H9 (cell line): ENCODE measurements around the gene CEACAM4. TPM values are rescaled to one million over a fixed set of nuclear protein-coding genes. Genes with fewer than 3 reads are reported as not detected.

Experiments
- DNase-seq: peaks from one replicate; pipeline ENCODE4 v3.0.0-alpha.2; 2017
- H2AFZ ChIP-seq: one replicate; pipeline ENCODE4 v1.6.1; 2013; ENCODE audit warnings: mild to moderate bottlenecking, low read length, control low read depth, moderate library complexity
- H2AK5ac ChIP-seq: 2 replicates; pipeline ENCODE4 v1.6.1; 2013; ENCODE audit warnings: low read length, control low read depth, mixed read lengths; ENCODE audit not compliant: insufficient read length
- H2BK120ac ChIP-seq: one replicate; pipeline ENCODE4 v1.6.1; 2013; ENCODE audit warnings: low read depth, mild to moderate bottlenecking, low read length, control low read depth, inconsistent platforms; ENCODE audit not compliant: poor library complexity, severe bottlenecking
- H2BK12ac ChIP-seq: 2 replicates; pipeline ENCODE4 v1.6.1; 2013; ENCODE audit warnings: low read length, control low read depth, mixed read lengths, low read depth; ENCODE audit not compliant: insufficient read length
- H2BK15ac ChIP-seq: 2 replicates; pipeline ENCODE4 v1.6.1; 2013; ENCODE audit warnings: low read depth, low read length, control low read depth
- H2BK20ac ChIP-seq: one replicate; pipeline ENCODE4 v1.6.1; 2013; ENCODE audit warnings: low read depth, mild to moderate bottlenecking, low read length, control low read depth, inconsistent platforms; ENCODE audit not compliant: poor library complexity, severe bottlenecking
- H2BK5ac ChIP-seq: 2 replicates; pipeline ENCODE4 v1.6.1; 2013; ENCODE audit warnings: low read length, control low read depth, mixed read lengths; ENCODE audit not compliant: insufficient read length
- H3K14ac ChIP-seq: 2 replicates; pipeline ENCODE4 v1.6.1; 2013; ENCODE audit warnings: low read length, control low read depth; ENCODE audit not compliant: insufficient read depth
- H3K18ac ChIP-seq: 2 replicates; pipeline ENCODE4 v1.6.1; 2013; ENCODE audit warnings: low read depth, mild to moderate bottlenecking, mixed read lengths, low read length, control low read depth; ENCODE audit not compliant: insufficient read length
- H3K23ac ChIP-seq: 2 replicates; pipeline ENCODE4 v1.6.1; 2013; ENCODE audit warnings: low read length, control low read depth, mixed read lengths, low read depth; ENCODE audit not compliant: insufficient read length
- H3K23me2 ChIP-seq: 2 replicates; pipeline ENCODE4 v1.6.1; 2013; ENCODE audit warnings: low read depth, mild to moderate bottlenecking, mixed read lengths, low read length, control low read depth; ENCODE audit not compliant: insufficient read length, poor library complexity, severe bottlenecking
- H3K27ac ChIP-seq: 2 replicates; pipeline ENCODE4 v1.5.1; 2013; ENCODE audit warnings: low read length, control low read depth, mixed read lengths, low read depth; ENCODE audit not compliant: insufficient read length
- H3K27me3 ChIP-seq: 2 replicates; pipeline ENCODE4 v1.6.1; 2013; ENCODE audit warnings: low read length, control low read depth, inconsistent platforms; ENCODE audit not compliant: insufficient read depth
- H3K4ac ChIP-seq: 2 replicates; pipeline ENCODE4 v1.6.1; 2013; ENCODE audit warnings: low read depth, mild to moderate bottlenecking, control low read depth, inconsistent platforms, low read length, moderate library complexity
- H3K4me1 ChIP-seq: 2 replicates; pipeline ENCODE4 v1.6.1; 2013; ENCODE audit warnings: low read length, control low read depth, inconsistent platforms; ENCODE audit not compliant: insufficient read depth
- H3K4me2 ChIP-seq: 2 replicates; pipeline ENCODE4 v1.6.1; 2013; ENCODE audit warnings: low read length, control low read depth, mixed read lengths; ENCODE audit not compliant: insufficient read length, insufficient read depth
- H3K56ac ChIP-seq: 2 replicates; pipeline ENCODE4 v1.6.1; 2013; ENCODE audit warnings: low read depth, mild to moderate bottlenecking, mixed read lengths, low read length, control low read depth; ENCODE audit not compliant: insufficient read length
- H3K79me1 ChIP-seq: 2 replicates; pipeline ENCODE4 v1.6.1; 2013; ENCODE audit warnings: low read depth, mild to moderate bottlenecking, moderate library complexity, low read length, control low read depth, inconsistent platforms; ENCODE audit not compliant: insufficient read depth, poor library complexity, severe bottlenecking
- H3K79me2 ChIP-seq: 2 replicates; pipeline ENCODE4 v1.6.1; 2013; ENCODE audit warnings: low read length, control low read depth, inconsistent platforms; ENCODE audit not compliant: insufficient read depth
- H3K9ac ChIP-seq: 2 replicates; pipeline ENCODE4 v1.6.1; 2013; ENCODE audit warnings: low read length, control low read depth, mixed read lengths; ENCODE audit not compliant: insufficient read length; ENCODE audit errors: extremely low read depth
- H3K9me3 ChIP-seq: one replicate; pipeline ENCODE4 v1.6.1; 2013; ENCODE audit warnings: low read depth, low read length, inconsistent platforms; ENCODE audit not compliant: control insufficient read depth
- H3T11ph ChIP-seq: one replicate; pipeline ENCODE4 v1.6.1; 2013; ENCODE audit warnings: mild to moderate bottlenecking, low read length, control low read depth, inconsistent platforms
- H4K20me1 ChIP-seq: one replicate; pipeline ENCODE4 v1.6.1; 2013; ENCODE audit not compliant: control insufficient read depth, insufficient read length, insufficient read depth
- H4K5ac ChIP-seq: 2 replicates; pipeline ENCODE4 v1.6.1; 2013; ENCODE audit warnings: low read depth, mild to moderate bottlenecking, mixed read lengths, low read length, control low read depth; ENCODE audit not compliant: insufficient read length
- H4K8ac ChIP-seq: replicated peaks from 2 replicates; pipeline ENCODE4 v1.6.1; 2013; ENCODE audit warnings: low read length, control low read depth, mixed read lengths, low read depth; ENCODE audit not compliant: insufficient read length
- H4K91ac ChIP-seq: 2 replicates; pipeline ENCODE4 v1.6.1; 2013; ENCODE audit warnings: low read depth, mild to moderate bottlenecking, moderate library complexity, mixed read lengths, low read length, control low read depth; ENCODE audit not compliant: insufficient read length
- H3K27ac Mint-ChIP-seq, 3 experiments: 2 replicates in 2 of 3; 3 replicates in 1 of 3; pipeline ENCODE4 v1.8.0; 2020 to 2021; ENCODE audit warnings: mixed read lengths in 3 of 3, mild to moderate bottlenecking in 1 of 3, moderate library complexity in 1 of 3
- H3K27me3 Mint-ChIP-seq: 2 replicates; pipeline ENCODE4 v1.8.0; 2021; ENCODE audit warnings: low read depth, mild to moderate bottlenecking, moderate library complexity, mixed read lengths
- H3K36me3 Mint-ChIP-seq, 3 experiments: 2 replicates in 2 of 3; 3 replicates in 1 of 3; pipeline ENCODE4 v1.8.0; 2020 to 2021; ENCODE audit warnings: low read depth in 3 of 3, mixed read lengths in 3 of 3; ENCODE audit not compliant: insufficient read depth in 1 of 3
- H3K4me1 Mint-ChIP-seq, 2 experiments: 2 replicates each; pipeline ENCODE4 v1.8.0; 2020; ENCODE audit warnings: mixed read lengths in 2 of 2
- H3K4me3 Mint-ChIP-seq, 2 experiments: 2 replicates in 1 of 2; 3 replicates in 1 of 2; pipeline ENCODE4 v1.8.0; 2020 to 2021; ENCODE audit warnings: mild to moderate bottlenecking in 2 of 2, mixed read lengths in 2 of 2, moderate library complexity in 1 of 2
- H3K9me3 Mint-ChIP-seq, 2 experiments: 2 replicates in 1 of 2; 3 replicates in 1 of 2; pipeline ENCODE4 v1.8.0; 2020; ENCODE audit warnings: mild to moderate bottlenecking in 2 of 2, mixed read lengths in 2 of 2, moderate library complexity in 1 of 2
- CTCF ChIP-seq: fragments of 200-600 bp; sonication (generic); conservative IDR thresholded peaks from 3 replicates; pipeline ENCODE4 v1.8.0; 2021; ENCODE audit warnings: antibody characterized with exemption, mild to moderate bottlenecking
- total RNA-seq: library from RNA; stranded (reverse); gene quantifications from 2 replicates; pipeline ENCODE4 v1.2.1, GENCODE V29; 2021

Gene CEACAM4
- total RNA-seq, 1 experiment from 2014 or later, result not detected

- no peak for DNase-seq
- Histone ChIP-seq H3K4ac (no peak overlapping the region), H3K9me3 (peaks cover 59% of the 10 kb centered on the region), H2BK120ac (no peak overlapping the region), H3K79me2 (no peaks in the 10 kb centered on the region), H3K4me1 (no peaks in the 10 kb centered on the region), H3K9ac (no peak overlapping the region), H2BK5ac (no peak overlapping the region), H2BK15ac (no peak overlapping the region), H3K23ac (no peak overlapping the region), H3T11ph (no peak overlapping the region), H4K20me1 (no peaks in the 10 kb centered on the region), H4K91ac (no peak overlapping the region), H3K27me3 (no peaks in the 10 kb centered on the region), H3K4me2 (no peak overlapping the region), H3K79me1 (no peaks in the 10 kb centered on the region), H4K5ac (no peak overlapping the region), H2BK20ac (no peak overlapping the region), H3K18ac (no peak overlapping the region), H3K23me2 (no peaks in the 10 kb centered on the region), H3K56ac (no peak overlapping the region), H4K8ac (no peak overlapping the region), H2BK12ac (no peak overlapping the region), H3K27ac (no peak overlapping the region), H2AFZ (no peak overlapping the region), H3K14ac (no peak overlapping the region), H2AK5ac (no peak overlapping the region)
- H3K27me3 Mint-ChIP-seq, result peaks cover 8% of the 10 kb centered on the region
- H3K27ac Mint-ChIP-seq, result no peak overlapping the region
- no peaks in the 10 kb centered on the region for H3K4me1 Mint-ChIP-seq
- peaks cover 7 to 52% (median 21%) of the 10 kb centered on the region in 3 experiments; a peak in 6 of 7 replicates for H3K36me3 Mint-ChIP-seq
- no peak for TF ChIP-seq CTCF
- H3K9me3 Mint-ChIP-seq, result peaks cover 97 to 99% of the 10 kb centered on the region in 2 experiments
- no peak overlapping the region for H3K4me3 Mint-ChIP-seq
These were observed 40.8 kb downstream of the CEACAM4 start for GRCh38 chr19:41586064-41586463.
